GM18508 (cell line): ENCODE results near the gene SLC9A4.

Experiments
- ATAC-seq: cut with Tn5 transposase; IDR thresholded peaks from one replicate; pipeline ENCODE4 v1.9.1; 2021; ENCODE audit warnings: moderate number of reproducible peaks; ENCODE audit not compliant: insufficient read depth, unreplicated experiment

The SLC9A4 gene, protein sequence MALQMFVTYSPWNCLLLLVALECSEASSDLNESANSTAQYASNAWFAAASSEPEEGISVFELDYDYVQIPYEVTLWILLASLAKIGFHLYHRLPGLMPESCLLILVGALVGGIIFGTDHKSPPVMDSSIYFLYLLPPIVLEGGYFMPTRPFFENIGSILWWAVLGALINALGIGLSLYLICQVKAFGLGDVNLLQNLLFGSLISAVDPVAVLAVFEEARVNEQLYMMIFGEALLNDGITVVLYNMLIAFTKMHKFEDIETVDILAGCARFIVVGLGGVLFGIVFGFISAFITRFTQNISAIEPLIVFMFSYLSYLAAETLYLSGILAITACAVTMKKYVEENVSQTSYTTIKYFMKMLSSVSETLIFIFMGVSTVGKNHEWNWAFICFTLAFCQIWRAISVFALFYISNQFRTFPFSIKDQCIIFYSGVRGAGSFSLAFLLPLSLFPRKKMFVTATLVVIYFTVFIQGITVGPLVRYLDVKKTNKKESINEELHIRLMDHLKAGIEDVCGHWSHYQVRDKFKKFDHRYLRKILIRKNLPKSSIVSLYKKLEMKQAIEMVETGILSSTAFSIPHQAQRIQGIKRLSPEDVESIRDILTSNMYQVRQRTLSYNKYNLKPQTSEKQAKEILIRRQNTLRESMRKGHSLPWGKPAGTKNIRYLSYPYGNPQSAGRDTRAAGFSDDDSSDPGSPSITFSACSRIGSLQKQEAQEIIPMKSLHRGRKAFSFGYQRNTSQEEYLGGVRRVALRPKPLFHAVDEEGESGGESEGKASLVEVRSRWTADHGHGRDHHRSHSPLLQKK

GRCh38 chr2:102473020-102473419 is at the start of gene SLC9A4:
TSS of gene SLC9A4 (plus strand) at chr2:102473226. CDS start at chr2:102473760, 534 bp downstream.
- no peak for ATAC-seq

DNA sequence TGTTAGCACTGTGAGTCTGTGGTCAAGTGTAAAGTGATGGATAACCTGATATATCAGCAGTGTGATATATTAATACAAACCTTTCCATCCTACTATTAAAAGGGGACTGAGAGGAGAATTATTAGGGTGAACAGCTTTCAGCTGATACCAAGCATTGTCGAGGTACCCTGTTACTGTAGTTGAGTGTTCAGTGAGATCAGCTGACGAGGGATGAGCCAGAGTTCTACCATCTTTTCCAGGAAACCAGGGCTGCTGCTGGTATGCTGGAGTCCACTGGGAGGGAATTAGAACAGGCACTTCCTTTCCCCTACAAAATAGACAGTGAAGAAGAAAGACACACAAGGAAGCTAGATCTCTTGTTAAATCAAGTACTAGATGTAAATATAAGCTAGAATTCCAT is 49.7 kb upstream of the SLC9A4 start:
- ATAC-seq = no peak

DNA sequence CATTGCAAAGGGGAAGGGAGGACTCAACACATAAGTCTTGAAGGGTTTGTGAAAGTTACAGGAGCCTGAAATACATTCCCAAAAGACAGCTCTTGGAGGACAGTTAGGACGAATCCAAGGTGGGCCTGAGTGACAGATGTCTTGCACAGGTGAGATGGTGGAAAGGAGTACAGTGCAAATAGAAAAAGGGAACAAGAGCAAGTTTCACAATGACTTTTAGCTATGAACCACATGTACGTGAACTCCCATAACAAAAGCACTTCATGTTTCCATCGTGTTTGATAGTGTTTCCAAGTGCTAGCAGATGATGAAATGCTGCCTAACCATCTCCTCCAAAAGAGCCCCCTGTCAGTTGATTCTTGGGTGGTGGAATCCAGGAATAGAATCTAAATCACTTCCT is 48.3 kb upstream of the SLC9A4 start:
- peak; percentile 87 for ATAC-seq

DNA sequence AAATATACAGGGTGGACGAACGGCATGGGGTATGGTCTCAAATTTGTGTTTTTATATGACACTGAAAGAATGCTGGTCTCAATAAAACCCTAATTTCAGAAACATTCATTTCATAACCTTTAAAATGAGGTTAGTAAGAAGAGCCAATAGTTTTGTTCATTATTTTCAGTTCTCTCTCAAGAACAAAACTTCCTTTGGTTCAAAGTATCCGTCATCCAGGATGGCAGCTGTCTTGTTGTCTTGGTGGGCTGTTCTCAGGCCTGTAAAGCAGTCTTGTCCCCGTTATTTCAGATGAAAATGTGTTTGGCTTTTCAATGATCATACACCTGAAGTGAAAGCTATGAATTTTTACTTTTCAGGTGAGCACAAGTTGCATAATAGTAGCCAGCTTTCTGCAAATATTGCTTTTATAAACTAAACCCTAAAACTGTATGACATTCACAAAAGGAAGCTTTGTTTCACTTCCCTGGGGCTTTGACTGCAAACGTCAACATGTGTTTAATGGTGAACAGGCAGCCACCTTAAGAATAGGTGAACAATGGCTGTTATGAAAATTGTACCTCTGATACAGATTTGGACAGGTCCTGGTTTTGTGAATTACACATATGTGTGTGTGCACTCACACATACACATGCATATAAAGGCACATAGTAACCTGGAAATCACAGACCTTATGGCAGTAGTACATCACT is 47.4 kb upstream of the SLC9A4 start:
- no peak for ATAC-seq

GRCh38 chr2:102427249-102427648 is 45.8 kb upstream of the SLC9A4 start:
- ATAC-seq = no peak

DNA sequence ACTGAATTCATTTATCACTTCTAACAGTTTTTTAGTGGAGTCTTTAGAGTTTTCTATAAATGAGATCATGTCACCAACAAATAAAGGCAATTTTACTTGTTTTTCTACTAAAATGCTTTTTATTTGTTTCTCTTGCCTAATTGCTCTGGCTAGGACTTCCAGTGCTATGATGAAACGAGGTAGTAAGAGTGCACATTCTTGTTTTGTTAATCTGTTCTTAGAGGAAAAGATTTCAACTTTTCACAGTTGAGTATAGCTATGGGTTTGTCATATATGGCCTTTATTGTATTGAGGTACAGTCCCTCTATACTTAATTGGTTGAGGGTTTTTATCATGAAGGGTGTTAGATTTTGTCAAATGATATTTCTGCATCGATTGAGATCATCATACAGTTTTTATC is 44.5 kb upstream of the SLC9A4 start:
- ATAC-seq = no peak

- ATAC-seq = no peak
These were observed 40.6 kb upstream of the SLC9A4 start for GRCh38 chr2:102432386-102432785.

- no peak for ATAC-seq
These were observed 38.9 kb upstream of the SLC9A4 start for GRCh38 chr2:102433973-102434654.

GRCh38 chr2:102434655-102435381 is 38.2 kb upstream of the SLC9A4 start:
- peak; percentile 41 for ATAC-seq

DNA sequence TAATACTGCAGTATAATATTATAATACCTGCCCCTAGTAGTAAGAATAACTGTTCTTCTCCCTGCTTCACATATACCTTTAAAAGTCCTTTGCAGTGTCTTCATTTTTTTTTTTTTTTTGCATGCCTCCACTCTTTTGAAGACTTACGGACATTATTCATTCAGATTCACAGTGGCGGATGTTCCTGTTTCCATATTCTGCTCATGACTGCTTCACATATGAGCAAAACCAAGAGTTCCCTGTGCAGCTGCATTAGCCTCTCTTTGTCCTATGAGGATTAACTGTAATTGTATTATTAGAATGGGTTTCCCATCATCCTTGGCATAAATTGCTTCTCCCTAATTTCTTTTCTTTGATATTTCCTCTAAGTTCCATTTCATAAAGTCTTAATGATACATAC is 37.3 kb upstream of the SLC9A4 start:
- no peak for ATAC-seq

DNA sequence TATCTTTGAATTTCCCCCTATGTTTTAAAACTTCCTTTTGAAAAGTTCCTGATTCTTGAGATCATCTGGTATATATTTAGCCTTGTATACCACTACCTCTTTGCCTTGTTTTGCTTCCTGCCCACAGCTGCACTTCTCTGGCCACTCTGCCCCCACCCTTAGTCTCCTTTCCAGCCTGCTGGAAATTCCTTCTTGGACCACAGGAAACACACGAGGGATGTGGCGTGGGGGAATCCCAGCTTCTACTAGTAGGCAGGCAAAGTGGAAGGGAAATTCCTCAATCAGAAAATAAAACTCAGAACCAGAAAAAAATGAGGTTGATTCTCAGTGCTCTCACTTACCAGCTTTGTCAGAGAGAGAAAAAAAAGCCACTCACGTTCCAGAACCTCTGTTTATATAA is 36.7 kb upstream of the SLC9A4 start:
- ATAC-seq = no peak

DNA sequence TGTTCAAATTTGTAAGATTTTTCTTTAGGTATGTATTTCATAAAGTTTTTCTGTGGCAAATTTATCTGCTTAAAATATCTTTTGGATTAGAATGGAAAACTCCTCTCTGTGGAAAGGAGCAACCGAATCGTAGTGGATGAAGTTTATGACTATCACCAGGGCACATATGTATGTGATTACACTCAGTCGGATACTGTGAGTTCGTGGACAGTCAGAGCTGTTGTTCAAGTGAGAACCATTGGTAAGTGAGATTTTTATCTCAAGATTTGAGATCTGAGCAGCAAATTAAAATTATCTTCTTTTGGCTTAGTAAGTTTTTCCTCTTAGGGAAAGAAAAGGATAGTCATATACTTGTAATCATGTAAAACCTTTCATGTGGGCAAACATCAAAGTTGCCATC is 35.9 kb upstream of the SLC9A4 start:
- no peak for ATAC-seq

DNA sequence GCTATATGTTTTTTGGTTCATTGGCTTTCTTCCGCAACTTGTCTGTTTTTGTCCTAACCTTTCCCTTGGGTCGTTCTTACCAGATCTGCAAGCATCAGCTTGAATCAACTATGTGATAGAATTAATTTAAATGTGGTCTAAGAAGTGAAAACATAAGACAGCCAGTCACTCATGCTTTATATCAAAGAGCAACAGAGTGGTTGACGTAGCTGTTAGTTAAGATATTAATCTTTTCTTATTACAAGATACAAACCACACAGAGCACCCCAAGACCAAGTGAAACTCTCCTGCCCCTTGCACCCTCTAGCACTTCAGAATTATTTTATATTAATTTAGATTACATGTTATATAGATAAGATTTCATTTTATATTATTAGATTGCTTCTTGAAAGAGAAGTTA is 34.9 kb upstream of the SLC9A4 start:
- ATAC-seq = no peak

DNA sequence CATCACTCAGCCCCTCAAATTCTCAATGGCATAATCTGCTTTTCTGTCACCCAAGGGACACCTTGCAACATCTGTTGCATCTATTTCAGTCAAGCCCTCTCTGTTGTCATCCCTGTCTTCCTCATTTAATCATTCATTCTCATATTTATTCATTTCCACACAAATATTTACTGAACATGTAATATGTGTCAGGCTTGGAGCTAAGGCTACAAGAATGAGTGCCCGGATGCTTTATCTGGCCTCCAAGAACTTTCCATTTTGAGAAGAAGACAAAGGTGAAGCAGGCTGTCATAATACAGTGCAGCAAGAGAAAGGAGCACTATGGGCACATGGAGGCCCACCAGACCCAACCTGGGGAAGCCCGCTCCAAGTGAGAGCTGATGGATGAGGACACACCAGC is 34.4 kb upstream of the SLC9A4 start:
- ATAC-seq = no peak

DNA sequence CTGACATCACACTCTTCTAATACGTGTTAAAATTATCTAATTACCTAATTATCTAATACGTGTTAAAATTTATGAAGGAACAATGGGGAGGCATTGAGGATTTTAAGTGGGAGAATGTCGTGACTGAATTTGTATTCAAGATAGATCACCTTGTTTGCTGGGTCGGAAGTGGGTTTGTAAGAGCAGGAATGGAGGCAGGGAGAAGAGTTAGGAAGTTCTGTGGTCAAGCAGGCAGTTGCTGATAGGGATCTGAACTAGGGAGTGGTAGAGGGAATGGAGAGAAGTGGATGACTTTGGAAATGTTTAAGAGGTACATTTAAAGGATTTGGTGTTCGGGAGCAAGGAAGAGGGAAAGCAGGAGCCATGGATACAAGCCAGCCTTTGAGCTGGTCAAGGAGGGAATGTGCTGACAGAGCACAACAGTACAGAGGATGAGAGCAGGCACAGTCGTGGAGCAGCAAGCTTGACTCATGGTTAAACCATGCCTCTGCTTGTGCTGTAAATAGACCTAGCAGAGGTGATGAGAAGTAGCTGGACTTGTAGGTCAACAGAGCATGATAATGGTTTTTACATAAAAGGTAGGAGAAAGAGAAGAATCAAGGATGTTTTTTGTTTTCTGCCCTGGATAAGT is 33.8 kb upstream of the SLC9A4 start:
- no peak for ATAC-seq

- ATAC-seq = no peak
These were observed 29.8 kb upstream of the SLC9A4 start for GRCh38 chr2:102442967-102443828.

GRCh38 chr2:102444233-102444632 is 28.8 kb upstream of the SLC9A4 start:
- ATAC-seq = no peak

GRCh38 chr2:102446936-102447335 is 26.1 kb upstream of the SLC9A4 start:
- no peak for ATAC-seq
